Activated naive CD4-positive, alpha-beta T cell treated with anti-CD3 and anti-CD28 coated beads, Interleukin-2, amount 10 ng/mL, durations not matched to agents 7 days and 5 days (primary cell): ENCODE results near the gene IAPP.
"Not testable (repeated sequence)": the region's sequence is repeated elsewhere in the genome, so short reads cannot be mapped to it uniquely, and the experiment has no call there.

Experiments used
- CTCF ChIA-PET: fragments of 350-600 bp; sonication (Branson Sonifier 250); formaldehyde crosslinking; loops from one replicate; lab custom pipeline; 2021; ENCODE audit warnings: antibody characterized with exemption; lab: Charles Lee
- DNase-seq: peaks from one replicate; pipeline ENCODE4 v3.0.0-alpha.2; 2020
- H3K27ac Mint-ChIP-seq: one replicate; pipeline ENCODE4 v1.8.0; 2021; ENCODE audit warnings: mild to moderate bottlenecking, moderate library complexity, mixed read lengths
- H3K27me3 Mint-ChIP-seq: one replicate; pipeline ENCODE4 v1.8.0; 2021; ENCODE audit warnings: mild to moderate bottlenecking, mixed read lengths
- H3K36me3 Mint-ChIP-seq: one replicate; pipeline ENCODE4 v1.8.0; 2021; ENCODE audit warnings: mixed read lengths
- H3K4me1 Mint-ChIP-seq: one replicate; pipeline ENCODE4 v1.8.0; 2021; ENCODE audit warnings: mixed read lengths
- H3K4me3 Mint-ChIP-seq: one replicate; pipeline ENCODE4 v1.8.0; 2021; ENCODE audit warnings: mild to moderate bottlenecking, moderate library complexity, mixed read lengths
- H3K9me3 Mint-ChIP-seq: one replicate; pipeline ENCODE4 v1.8.0; 2021; ENCODE audit warnings: mixed read lengths

The IAPP gene

DNA sequence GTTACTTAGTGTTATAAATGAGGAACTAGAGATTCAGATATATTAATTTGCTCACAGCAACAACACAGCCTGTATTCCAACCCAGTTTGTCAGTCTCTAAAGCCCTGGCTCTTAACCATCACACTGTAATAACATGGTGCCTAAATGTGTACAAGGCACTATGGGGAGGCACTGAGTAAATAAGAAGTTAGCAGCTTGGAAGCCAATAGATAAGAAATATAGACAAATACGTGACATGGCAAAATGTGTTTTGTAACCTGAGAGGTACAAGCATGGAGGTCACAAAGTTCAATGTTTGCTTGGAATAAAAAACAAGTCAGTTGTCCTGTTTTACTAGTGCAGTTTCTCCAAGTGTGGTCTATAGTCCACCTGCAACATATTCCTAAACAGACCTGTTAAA is 21.7 kb upstream of the IAPP start:
- H3K9me3 Mint-ChIP-seq: no peaks in the 10 kb centered on the region
- H3K4me1 Mint-ChIP-seq: no peaks in the 10 kb centered on the region
- CTCF ChIA-PET: no interaction called here
- no peak for DNase-seq
- H3K27ac Mint-ChIP-seq: no peak overlapping the region
- H3K4me3 Mint-ChIP-seq: no peak overlapping the region
- H3K27me3 Mint-ChIP-seq: peaks cover 9% of the 10 kb centered on the region
- no peaks in the 10 kb centered on the region for H3K36me3 Mint-ChIP-seq

DNA sequence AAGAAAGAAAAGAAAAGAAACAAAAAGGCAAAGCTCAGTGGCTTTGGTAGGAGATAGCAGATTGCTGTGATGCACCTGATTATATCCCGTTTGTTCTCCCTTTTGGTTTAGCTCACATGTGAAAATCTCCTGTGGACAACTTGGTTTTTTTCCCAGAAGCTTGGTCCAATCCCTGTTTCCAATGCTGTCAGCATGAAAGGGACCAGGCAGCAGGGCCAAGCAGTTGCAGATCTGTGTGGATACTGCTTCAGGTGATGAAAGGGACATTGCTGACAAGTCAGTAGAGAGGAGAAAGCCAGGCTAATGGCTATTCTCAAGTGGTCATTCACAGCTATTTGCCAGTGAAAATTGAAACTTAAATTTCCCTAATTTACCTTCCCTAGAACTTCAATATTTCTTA is 19.2 kb upstream of the IAPP start:
- H3K27ac Mint-ChIP-seq: no peak overlapping the region
- H3K27me3 Mint-ChIP-seq: peaks cover 4% of the 10 kb centered on the region
- no peak for DNase-seq
- no peaks in the 10 kb centered on the region for H3K9me3 Mint-ChIP-seq
- no peaks in the 10 kb centered on the region for H3K36me3 Mint-ChIP-seq
- H3K4me3 Mint-ChIP-seq: no peak overlapping the region
- no peaks in the 10 kb centered on the region for H3K4me1 Mint-ChIP-seq
- CTCF ChIA-PET: no interaction called here

DNA sequence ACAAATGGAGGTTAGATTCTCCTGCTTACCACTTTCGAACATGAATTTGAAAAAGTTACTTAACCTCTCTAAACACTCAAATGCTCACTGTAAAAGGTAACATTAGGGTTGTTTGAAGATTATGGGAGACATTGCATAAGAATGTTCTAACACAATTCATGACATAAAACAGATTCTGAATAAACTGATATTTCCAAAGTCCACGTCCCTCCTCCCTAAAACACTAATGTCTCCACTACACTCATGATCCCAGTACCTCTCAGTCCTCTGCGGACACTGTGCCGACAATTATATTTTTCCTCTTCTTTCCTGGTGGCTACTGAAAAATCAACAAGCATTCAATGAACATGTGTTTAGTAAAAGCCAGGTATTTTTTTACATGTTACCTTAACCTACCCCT is 18.8 kb upstream of the IAPP start:
- no peaks in the 10 kb centered on the region for H3K36me3 Mint-ChIP-seq
- no peak for DNase-seq
- CTCF ChIA-PET: no interaction called here

DNA sequence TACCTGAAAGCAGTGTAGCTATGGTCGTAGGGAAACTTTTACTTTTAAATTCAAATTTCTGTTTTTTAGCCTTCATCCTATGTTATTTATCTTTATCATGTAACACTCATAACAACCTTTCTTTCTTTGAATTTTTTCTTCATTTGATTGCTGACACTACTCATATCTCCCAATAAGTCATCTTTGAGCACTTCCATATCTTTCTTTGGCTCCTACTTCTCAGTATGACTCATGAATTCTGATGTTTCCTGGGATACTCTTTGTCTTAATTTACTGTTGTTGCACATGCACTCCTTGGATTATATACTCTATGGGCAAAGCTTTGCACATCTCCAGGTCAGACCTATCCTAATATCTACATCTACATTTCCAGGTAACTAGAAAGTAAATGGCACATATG is 18.1 kb upstream of the IAPP start:
- peaks cover 4% of the 10 kb centered on the region for H3K27me3 Mint-ChIP-seq
- no peaks in the 10 kb centered on the region for H3K9me3 Mint-ChIP-seq
- CTCF ChIA-PET: no interaction called here
- no peaks in the 10 kb centered on the region for H3K4me1 Mint-ChIP-seq
- no peaks in the 10 kb centered on the region for H3K36me3 Mint-ChIP-seq
- DNase-seq: no peak
- no peak overlapping the region for H3K27ac Mint-ChIP-seq
- no peak overlapping the region for H3K4me3 Mint-ChIP-seq

More for the DNA sequence above, 18.8 kb upstream of the IAPP start:
- Mint-ChIP-seq H3K27ac (no peak overlapping the region), H3K4me1 (no peaks in the 10 kb centered on the region), H3K4me3 (no peak overlapping the region), H3K27me3 (peaks cover 4% of the 10 kb centered on the region), H3K9me3 (no peaks in the 10 kb centered on the region)

DNA sequence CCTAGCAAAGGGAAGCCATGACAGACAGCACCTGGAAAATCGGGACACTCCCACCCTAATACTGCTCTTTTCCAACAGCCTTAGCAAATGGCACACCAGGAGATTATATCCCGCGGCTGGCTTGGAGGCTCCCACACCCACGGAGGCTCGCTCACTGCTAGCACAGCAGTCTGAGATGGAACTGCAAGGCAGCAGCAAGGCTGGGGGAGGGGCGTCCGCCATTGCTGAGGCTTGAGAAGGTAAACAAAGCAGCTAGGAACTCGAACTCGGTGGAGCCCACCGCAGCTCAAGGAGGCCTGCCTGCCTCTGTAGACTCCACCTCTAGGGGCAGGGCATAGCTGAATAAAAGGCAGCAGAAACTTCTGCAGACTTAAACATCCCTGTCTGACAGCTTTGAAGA is 12.1 kb upstream of the IAPP start:
- H3K4me1 Mint-ChIP-seq, CTCF ChIA-PET, H3K9me3 Mint-ChIP-seq, H3K27me3 Mint-ChIP-seq, H3K4me3 Mint-ChIP-seq, H3K36me3 Mint-ChIP-seq, H3K27ac Mint-ChIP-seq, DNase-seq: not testable (repeated sequence)

DNA sequence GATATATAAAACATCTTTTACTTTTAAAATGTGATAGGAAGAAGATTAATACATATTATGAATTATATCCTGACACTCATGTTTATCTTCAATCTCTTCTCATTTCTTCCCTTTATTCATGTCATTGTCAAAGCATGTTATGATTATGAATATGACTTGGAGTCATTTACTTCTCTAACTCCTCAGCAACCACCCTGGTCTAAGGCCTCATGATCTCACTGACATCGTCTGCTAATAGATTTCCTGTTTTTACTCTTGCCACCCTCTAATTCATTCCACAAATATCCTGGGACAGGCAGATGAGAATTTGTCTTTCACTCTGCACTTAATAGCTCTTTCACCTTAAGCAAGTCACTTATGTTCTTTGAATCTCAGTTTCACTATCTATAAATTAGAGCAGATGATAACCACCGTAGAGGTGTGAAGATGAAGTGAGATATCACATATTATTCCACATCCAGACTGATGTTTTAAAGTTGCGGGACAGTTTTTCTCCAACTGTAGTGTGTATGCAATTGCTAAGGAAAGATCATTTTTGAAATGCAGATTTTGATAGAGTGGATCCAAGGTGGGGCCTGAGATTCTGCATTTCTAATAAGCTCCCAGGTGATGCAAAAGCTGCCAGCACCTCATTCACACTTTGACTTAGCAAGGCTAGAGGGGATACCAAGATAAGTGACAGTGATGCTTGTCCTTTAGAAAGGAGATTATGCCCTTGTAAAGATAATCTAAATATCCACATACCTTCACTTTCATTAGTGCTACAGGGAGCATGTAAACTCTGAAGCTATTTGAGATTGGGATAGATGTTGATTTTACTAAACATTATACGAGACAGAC is 3.3 kb upstream of the IAPP start:
- H3K9me3 Mint-ChIP-seq: no peaks in the 10 kb centered on the region
- no peaks in the 10 kb centered on the region for H3K4me1 Mint-ChIP-seq
- no peaks in the 10 kb centered on the region for H3K36me3 Mint-ChIP-seq
- DNase-seq: no peak
- H3K4me3 Mint-ChIP-seq: no peak overlapping the region
- H3K27me3 Mint-ChIP-seq: no peaks in the 10 kb centered on the region
- CTCF ChIA-PET: no interaction called here
- H3K27ac Mint-ChIP-seq: no peak overlapping the region

DNA sequence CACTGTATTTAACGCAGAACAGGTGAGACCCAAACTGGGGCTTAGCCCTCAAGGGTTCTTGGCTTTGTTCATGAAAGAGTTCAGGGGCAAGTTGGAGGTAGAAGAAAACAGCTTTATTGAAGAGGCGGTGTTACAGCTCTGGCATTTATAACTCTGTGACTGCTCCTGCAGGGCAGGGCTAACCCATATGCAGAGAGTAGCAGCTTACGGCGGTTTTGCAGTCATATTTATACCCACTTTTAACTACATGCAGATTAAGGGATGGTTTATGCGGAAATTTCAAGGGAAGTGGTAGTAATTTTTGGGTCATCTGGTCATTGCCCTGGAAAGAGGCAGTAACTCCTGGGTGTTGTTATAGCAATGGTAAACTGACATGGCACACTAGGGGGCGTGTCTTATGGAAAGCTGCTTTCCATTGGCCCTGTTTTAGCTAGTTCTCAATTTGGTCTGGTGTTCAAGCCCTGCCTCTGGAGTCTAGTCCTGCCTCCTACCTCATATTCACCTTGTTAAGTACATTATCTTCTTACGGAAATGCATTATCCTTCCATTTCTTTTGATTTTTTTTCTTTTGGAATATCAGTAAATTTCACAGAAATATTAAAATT is 1.8 kb upstream of the IAPP start:
- H3K27me3 Mint-ChIP-seq: peaks cover 4% of the 10 kb centered on the region
- no peaks in the 10 kb centered on the region for H3K36me3 Mint-ChIP-seq
- CTCF ChIA-PET: no interaction called here
- H3K27ac Mint-ChIP-seq: no peak overlapping the region
- no peaks in the 10 kb centered on the region for H3K4me1 Mint-ChIP-seq
- H3K9me3 Mint-ChIP-seq: no peaks in the 10 kb centered on the region
- no peak overlapping the region for H3K4me3 Mint-ChIP-seq
- no peak for DNase-seq

DNA sequence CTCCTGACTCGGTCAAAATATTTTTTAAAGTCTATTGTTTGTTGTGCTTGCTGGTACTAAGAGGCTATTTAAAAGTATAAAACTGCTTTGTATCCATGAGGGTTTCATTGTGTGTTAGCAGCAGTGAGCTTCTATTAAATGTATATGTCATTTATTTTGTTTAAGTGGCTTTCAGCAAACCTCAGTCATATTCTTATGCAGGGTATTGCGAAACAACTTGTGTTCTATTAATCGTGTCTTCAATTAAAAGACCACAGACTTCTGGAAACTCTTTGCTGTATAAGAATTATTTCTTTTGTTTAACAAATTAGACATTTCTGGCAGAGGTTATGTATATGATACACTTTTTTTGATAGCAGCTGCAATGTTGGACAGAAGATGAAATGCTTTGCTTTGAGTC is 6.5 kb downstream of the IAPP start:
- Mint-ChIP-seq H3K27me3 (peaks cover 4% of the 10 kb centered on the region), H3K4me1 (no peaks in the 10 kb centered on the region), H3K27ac (no peak overlapping the region), H3K9me3 (no peaks in the 10 kb centered on the region), H3K4me3 (no peak overlapping the region), H3K36me3 (no peaks in the 10 kb centered on the region)
- DNase-seq: no peak
- CTCF ChIA-PET: no interaction called here

DNA sequence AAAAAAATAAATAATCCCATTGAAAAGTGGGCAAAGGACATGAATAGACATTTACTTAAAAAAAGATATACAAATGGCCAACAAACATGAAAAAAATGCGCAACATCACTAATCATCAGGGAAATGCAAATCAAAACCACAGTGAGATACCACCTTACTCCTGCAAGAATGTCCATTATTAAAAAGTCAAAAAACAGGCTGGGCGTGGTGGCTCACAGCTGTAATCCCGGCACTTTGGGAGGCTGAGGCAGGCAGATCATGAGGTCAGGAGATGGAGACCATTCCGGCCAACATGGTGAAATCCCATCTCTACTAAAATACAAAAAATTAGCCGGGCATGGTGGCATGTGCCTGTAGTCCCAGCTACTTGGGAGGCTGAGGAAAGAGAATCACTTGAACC is 8.6 kb downstream of the IAPP start:
- CTCF ChIA-PET, DNase-seq: not testable (repeated sequence)

DNA sequence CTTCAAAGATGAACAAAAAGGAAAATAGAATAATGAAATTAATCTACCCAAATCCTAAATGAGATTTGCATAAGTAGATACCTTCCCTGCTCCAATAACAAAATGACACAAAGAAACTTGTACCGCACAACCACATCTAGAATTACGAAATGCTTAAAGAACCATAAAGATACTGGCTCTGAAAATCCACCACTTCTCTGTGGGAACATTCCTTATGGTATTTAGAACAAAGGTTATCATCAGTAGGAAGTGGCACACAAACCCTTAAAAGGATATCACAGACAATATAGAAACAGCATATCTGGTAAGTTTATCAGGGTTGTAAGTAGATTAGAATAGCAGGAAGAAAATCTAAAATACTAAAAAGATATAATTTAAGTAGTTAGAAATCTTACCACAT is 11.6 kb downstream of the IAPP start:
- Mint-ChIP-seq H3K27ac (no peak overlapping the region), H3K4me3 (no peak overlapping the region)
- CTCF ChIA-PET: no interaction called here

More for the DNA sequence above, 8.6 kb downstream of the IAPP start:
- not testable (repeated sequence) for H3K9me3 Mint-ChIP-seq, H3K36me3 Mint-ChIP-seq, H3K4me1 Mint-ChIP-seq, H3K4me3 Mint-ChIP-seq, H3K27ac Mint-ChIP-seq, H3K27me3 Mint-ChIP-seq

DNA sequence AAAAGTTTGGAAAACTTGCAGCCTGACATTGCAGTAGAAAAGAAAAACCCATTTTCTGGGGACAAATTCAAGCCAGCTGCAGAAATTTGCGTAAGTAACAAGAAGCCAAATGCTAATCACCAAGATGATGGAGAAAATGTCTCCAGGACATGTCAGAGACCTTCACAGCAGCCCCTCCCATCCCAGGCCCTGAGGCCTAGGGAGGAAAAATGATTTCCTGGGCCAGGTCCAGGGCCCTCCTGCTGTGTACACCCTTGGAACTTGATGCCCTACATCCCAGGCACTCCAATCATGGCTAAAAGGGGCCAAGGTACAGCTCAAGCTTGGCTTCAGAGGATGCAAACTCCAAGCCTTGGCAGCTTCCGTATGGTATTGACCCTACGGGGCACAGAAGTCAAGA is 14.5 kb downstream of the IAPP start:
- no peak for DNase-seq
- H3K4me1 Mint-ChIP-seq: no peaks in the 10 kb centered on the region
- no peaks in the 10 kb centered on the region for H3K9me3 Mint-ChIP-seq
- H3K4me3 Mint-ChIP-seq: no peak overlapping the region
- no peaks in the 10 kb centered on the region for H3K36me3 Mint-ChIP-seq
- no peak overlapping the region for H3K27ac Mint-ChIP-seq
- H3K27me3 Mint-ChIP-seq: peaks cover 7% of the 10 kb centered on the region
- CTCF ChIA-PET: no interaction called here

More for the DNA sequence above, 11.6 kb downstream of the IAPP start:
- Mint-ChIP-seq H3K36me3 (no peaks in the 10 kb centered on the region), H3K27me3 (peaks cover 7% of the 10 kb centered on the region), H3K9me3 (no peaks in the 10 kb centered on the region), H3K4me1 (no peaks in the 10 kb centered on the region)
- no peak for DNase-seq

DNA sequence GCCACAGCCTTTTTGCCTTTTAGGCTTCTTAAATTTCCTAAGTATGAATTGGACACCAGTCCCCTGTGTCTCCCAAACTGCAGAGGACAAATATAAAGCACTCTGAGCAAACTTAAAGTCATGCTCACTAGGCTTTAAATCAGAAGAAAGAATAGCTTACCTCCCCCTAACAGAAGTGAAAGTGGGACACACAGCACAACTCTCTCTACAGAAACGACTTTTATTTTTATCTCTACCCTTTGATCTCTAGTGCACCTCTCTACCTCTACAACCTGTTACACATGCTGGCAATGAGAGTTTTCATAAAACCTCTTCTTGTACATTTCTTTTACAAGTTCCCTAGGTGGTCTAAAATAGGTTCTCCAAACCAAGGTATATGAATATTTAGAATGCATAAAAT is 19.7 kb downstream of the IAPP start:
- no peaks in the 10 kb centered on the region for H3K9me3 Mint-ChIP-seq
- H3K4me3 Mint-ChIP-seq: no peak overlapping the region
- DNase-seq: no peak
- H3K27me3 Mint-ChIP-seq: peaks cover 4% of the 10 kb centered on the region
- H3K27ac Mint-ChIP-seq: no peak overlapping the region
- no peaks in the 10 kb centered on the region for H3K4me1 Mint-ChIP-seq
- H3K36me3 Mint-ChIP-seq: no peaks in the 10 kb centered on the region
- CTCF ChIA-PET: no interaction called here

DNA sequence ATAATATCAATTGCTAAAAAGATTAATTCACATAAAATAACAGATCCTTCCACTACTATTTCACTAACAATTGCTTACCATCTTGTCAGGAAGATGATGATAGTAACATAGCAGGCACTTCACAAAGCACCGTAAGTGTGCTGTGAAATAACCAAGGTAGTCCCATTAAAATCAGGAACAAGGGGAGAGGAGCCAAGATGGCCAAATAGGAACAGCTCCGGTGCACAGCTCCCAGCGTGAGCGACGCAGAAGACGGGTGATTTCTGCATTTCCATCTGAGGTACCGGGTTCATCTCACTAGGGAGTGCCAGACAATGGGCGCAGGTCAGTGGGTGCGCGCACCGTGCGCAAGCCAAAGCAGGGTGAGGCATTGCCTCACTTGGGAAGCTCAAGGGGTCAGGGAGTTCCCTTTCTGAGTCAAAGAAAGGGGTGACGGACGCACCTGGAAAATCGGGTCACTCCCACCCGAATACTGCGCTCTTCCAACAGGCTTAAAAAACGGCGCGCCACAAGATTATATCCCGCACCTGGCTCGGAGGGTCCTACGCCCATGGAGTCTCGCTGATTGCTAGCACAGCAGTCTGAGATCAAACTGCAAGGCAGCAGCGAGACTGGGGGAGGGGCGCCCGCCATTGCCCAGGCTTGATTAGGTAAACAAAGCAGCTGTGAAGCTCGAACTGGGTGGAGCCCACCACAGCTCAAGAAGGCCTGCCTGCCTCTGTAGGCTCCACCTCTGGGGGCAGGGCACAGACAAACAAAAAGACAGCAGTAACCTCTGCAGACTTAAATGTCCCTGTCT is 22.3 kb downstream of the IAPP start:
- H3K4me3 Mint-ChIP-seq, CTCF ChIA-PET, H3K36me3 Mint-ChIP-seq, H3K9me3 Mint-ChIP-seq, H3K27ac Mint-ChIP-seq, H3K27me3 Mint-ChIP-seq, DNase-seq, H3K4me1 Mint-ChIP-seq: not testable (repeated sequence)

DNA sequence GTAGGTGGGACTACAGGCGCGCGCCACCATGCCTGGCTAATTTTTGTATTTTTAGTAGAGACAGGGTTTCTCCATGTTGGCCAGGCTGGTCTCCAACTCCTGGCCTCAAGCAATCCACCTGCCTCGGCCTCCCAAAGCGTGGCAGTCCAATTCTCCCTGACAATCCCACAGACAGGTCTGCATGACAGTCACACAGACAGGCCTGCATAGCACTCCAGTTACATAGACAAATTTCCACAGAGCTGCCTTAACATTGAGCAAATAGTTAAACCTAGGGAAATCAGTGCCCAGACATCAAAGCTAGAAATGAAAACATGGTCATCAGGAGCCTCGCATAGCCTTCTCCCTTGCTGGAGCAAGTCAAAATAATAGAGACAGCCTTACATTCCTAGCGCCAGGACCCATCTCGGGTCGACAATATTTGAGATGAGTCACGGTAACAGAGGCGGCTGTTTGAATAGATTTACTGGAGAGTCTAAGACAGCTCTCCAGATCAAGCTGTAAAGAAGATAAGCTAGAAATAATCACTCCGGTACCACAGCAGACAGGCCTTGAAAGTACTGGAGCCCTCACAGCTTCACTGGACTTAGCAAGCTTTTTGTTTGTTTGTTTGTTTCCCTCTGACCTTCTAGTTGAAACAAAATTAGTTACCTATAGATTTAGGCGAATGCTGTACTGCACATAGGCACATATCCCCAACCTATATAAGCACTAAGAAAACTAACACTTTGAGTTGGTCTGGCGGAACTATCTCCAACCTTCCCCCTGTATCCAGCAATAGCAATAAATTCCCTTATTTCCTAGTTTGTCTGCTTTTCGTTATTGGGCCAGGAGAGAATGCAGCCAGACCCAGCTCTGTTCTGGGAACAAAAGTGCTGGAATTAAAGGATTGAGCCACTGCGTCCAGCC is 40.9 kb downstream of the IAPP start:
- Mint-ChIP-seq H3K9me3 (no peaks in the 10 kb centered on the region), H3K27me3 (peaks cover 10% of the 10 kb centered on the region), H3K27ac (no peak overlapping the region), H3K4me1 (no peaks in the 10 kb centered on the region), H3K36me3 (no peaks in the 10 kb centered on the region), H3K4me3 (no peak overlapping the region)
- CTCF ChIA-PET: interaction anchor here (0.6 kb wide), 1 partner anchor 253 kb away, joined by 3 read pairs; no protein-coding TSS in a partner anchor
- no peak for DNase-seq
